ENCODE results near the gene SNAPC1. TPM values are rescaled to one million over a fixed set of nuclear protein-coding genes. Genes with fewer than 3 reads are reported as not detected.
"Not testable (repeated sequence)": the region's sequence is repeated elsewhere in the genome, so short reads cannot be mapped to it uniquely, and the experiment has no call there.

SNAPC1 gene
- 14.5 TPM for total RNA-seq
- long read RNA-seq, transcript SNAPC1-201 (10 exons, 2,656 nt): major isoform, 15 of 21 reads
- long read RNA-seq, partial matches to known transcripts: 4 of 21 reads
- long read RNA-seq, other reads (novel, unspliced or antisense): 2 of 21 reads

GRCh38 chr14:61761959-61762786, at the start of gene SNAPC1:
Gene SNAPC1 (plus strand): TSS chr14:61762420. CDS start chr14:61762461, 41 bp downstream.
- peak; percentile 99 for ATAC-seq
- intact Hi-C loops (cut with micrococcal nuclease): no loop called here
- peak; percentile 99 for DNase-seq

- intact Hi-C loops (cut with micrococcal nuclease): no loop called here
- ATAC-seq: no peak
- DNase-seq: no peak
Observed at GRCh38 chr14:61713724-61714437, 48.3 kb upstream of the SNAPC1 start.

DNA sequence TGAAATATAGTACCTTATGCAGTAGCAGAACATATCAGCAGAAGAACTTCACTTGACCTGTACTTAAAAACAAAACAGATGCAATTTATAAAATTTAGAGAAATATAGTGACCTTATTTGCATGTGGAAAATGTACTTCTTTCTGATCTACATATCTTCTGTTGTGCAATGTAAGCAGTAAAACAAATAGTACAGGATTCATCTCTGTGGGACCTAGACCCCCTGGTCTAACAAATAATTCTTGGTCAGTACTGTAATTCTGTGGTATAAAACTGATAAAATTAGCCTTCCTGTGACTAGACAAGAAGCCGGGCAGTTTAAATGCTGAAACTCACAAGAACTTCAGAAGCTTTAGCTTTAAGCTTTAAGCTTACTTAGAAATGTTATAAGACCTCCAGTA, 45.3 kb upstream of the SNAPC1 start:
- ATAC-seq (no peak), DNase-seq (no peak)
- intact Hi-C loops (cut with micrococcal nuclease): no loop called here

- intact Hi-C loops (cut with micrococcal nuclease): no loop called here
Observed at GRCh38 chr14:61718039-61718438, 44.2 kb upstream of the SNAPC1 start.

DNA sequence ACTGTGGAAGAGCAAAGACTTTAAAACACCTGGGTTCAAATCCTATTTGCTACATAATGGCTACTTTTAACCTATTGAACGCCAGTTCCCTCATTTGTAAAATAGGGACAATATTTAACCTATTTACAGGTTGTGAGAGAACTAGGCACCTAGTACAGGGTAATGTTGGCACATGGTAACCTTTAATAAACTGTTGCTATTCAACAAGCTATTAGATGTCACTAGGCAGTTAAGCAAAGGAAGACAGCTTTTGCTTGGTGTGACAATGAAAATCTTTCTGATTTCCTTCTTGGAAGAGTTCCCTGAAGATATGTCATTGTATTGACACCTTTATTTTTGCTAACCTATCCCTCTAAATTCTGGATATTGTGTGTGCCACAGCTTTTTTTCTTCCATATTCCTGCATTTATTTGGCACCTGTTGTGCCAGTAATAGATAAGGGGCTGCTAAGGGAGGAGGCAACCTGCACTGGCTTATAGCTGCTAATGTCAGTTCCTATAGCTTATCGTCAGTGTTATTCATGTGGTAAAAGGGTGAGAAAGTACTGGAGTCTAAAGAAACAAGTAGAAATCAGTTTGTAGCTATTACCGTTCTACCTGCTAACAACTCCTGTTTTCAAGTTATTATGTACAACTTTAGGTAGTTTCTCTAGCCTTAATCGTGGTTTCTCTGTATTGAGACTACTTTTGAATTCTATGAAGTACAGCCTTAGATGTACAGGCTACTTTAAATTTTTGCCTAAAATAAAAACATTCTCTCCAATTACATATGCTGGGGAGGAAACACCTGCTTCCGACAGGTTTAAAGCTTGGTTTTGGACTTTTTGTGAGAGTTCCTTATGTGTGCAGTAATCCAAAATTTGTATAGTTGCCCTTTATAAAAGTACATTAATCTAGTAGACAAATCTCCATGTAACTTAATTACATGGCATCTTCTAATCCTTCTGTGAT, 42.6 kb upstream of the SNAPC1 start:
- intact Hi-C loops (cut with micrococcal nuclease): no loop called here
- no peak for DNase-seq
- ATAC-seq: peak; percentile 48

More at GRCh38 chr14:61718039-61718438, 44.2 kb upstream of the SNAPC1 start:
- no peak for DNase-seq
- ATAC-seq: no peak

GRCh38 chr14:61720294-61720661, 41.9 kb upstream of the SNAPC1 start:
- DNase-seq (no peak), ATAC-seq (no peak)
- intact Hi-C loops (cut with micrococcal nuclease): no loop called here

DNA sequence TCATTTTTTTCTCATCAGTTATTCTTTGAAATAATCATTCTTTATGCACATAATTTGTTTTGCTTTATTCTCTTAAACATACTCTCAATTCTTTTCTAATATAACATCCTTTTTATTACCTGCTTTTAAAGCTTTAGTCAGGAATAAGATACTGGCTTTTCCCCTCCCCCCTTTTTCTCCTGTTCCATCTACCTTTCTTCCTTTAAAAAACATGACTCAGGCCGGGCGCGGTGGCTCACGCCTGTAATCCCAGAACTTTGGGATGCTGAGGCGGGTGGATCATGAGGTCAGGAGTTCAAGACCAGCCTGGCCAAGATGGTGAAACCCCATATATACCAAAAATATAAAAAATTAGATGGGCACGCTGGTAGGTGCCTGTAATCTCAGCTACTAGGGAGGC, 41.5 kb upstream of the SNAPC1 start:
- ATAC-seq: no peak
- intact Hi-C loops (cut with micrococcal nuclease): no loop called here
- no peak for DNase-seq

GRCh38 chr14:61724133-61724532, 38.1 kb upstream of the SNAPC1 start:
- intact Hi-C loops (cut with micrococcal nuclease): no loop called here
- ATAC-seq (peak; percentile 27), DNase-seq (no peak)

GRCh38 chr14:61726778-61727658, 35.2 kb upstream of the SNAPC1 start:
- DNase-seq: no peak
- no peak for ATAC-seq
- intact Hi-C loops (cut with micrococcal nuclease): no loop called here

- intact Hi-C loops (cut with micrococcal nuclease): loop anchor here (5.0 kb wide), 1 partner anchor 269 kb away; no protein-coding TSS in a partner anchor
- DNase-seq (no peak), ATAC-seq (no peak)
Observed at GRCh38 chr14:61730756-61731373, 31.4 kb upstream of the SNAPC1 start.

- ATAC-seq: no peak
- no peak for DNase-seq
- intact Hi-C loops (cut with micrococcal nuclease): loop anchor here (5.0 kb wide), 1 partner anchor 272 kb away; no protein-coding TSS in a partner anchor
Observed at GRCh38 chr14:61733972-61734371, 28.2 kb upstream of the SNAPC1 start.

DNA sequence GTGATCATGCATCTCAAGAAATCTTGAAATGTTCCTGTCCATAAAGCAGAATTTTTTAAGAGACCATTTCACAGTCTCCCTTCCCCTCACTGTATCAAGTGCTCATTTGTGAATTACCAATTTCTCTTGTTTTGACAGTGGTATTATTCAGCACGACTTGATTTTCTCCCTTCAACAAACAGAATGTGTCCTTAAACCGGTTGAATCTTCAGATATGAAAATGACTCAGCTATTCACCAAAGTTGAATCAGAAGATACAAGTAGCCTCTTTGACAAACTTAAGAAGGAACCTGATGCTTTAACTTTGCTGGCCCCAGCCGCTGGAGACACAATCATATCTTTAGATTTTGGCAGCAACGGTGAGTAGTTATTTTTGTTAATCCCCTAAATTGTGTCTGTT, 25.5 kb upstream of the SNAPC1 start:
- ATAC-seq (no peak), DNase-seq (no peak)
- intact Hi-C loops (cut with micrococcal nuclease): no loop called here

DNA sequence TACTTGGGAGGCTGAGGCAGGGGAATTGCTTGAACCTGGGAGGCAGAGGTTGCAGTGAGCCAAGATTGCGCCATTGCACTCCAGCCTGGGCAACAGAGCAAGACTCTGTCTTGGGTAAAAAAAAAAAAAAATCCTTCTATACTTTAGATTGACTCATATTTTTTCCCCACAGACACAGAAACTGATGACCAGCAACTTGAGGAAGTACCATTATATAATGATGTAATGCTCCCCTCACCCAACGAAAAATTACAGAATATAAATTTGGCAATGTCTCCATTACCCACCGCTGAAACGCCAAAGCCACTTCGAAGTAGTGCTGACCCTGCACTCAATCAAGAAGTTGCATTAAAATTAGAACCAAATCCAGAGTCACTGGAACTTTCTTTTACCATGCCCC, 24.3 kb upstream of the SNAPC1 start:
- ATAC-seq: no peak
- DNase-seq: no peak
- intact Hi-C loops (cut with micrococcal nuclease): no loop called here

DNA sequence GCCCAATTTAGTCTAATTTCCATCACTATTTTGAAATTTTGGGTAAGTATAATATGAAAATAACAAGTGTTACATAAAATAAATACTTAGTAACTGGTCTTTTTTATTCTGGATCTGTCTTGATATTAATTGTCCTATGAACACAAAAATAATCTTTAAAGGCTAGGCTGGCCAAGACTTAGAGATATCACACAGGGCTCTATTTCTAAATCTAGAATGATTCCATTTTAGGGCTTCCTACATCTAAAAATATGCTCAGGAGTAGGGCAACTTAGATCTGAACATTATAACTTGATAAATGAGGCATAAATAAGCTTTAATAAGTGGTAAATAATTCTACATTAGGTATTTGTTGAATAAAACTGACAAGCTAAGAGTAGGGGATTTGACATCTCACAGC, 23.1 kb upstream of the SNAPC1 start:
- intact Hi-C loops (cut with micrococcal nuclease): no loop called here
- ATAC-seq (peak; percentile 52), DNase-seq (no peak)

GRCh38 chr14:61742371-61742770, 19.8 kb upstream of the SNAPC1 start:
- ATAC-seq: no peak
- intact Hi-C loops (cut with micrococcal nuclease): no loop called here

GRCh38 chr14:61744238-61744637, 18.0 kb upstream of the SNAPC1 start:
- intact Hi-C loops (cut with micrococcal nuclease): no loop called here
- no peak for DNase-seq
- no peak for ATAC-seq

More at GRCh38 chr14:61742371-61742770, 19.8 kb upstream of the SNAPC1 start:
- DNase-seq: no peak

GRCh38 chr14:61746346-61746745, 15.9 kb upstream of the SNAPC1 start:
- DNase-seq; intact Hi-C loops (cut with micrococcal nuclease); ATAC-seq: not testable (repeated sequence)

DNA sequence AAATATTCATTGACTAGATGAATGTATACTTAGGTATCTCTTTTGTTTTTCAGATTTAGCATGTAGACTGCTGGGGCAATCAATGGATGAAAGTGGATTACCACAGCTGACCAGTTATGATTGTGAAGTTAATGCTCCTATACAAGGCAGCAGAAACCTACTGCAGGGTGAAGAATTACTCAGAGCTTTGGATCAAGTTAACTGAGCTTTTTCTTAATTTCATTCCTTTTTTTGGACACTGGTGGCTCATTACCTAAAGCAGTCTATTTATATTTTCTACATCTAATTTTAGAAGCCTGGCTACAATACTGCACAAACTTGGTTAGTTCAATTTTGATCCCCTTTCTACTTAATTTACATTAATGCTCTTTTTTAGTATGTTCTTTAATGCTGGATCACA, 15.3 kb upstream of the SNAPC1 start:
- intact Hi-C loops (cut with micrococcal nuclease): no loop called here
- ATAC-seq: no peak
- DNase-seq: no peak

All from left ventricle myocardium superior (tissue), 1 donor.